CD4-positive, alpha-beta T cell (primary cell): ENCODE data around the gene SSUH2. TPM values are rescaled to one million over a fixed set of nuclear protein-coding genes. Genes with fewer than 3 reads are reported as not detected.

ENCODE experiments used
- ATAC-seq: fragments of 200-7000 bp; cut with Tn5 transposase; one replicate; pipeline ENCODE4 v1.10.0; 2022; ENCODE audit warnings: mild to moderate bottlenecking; ENCODE audit not compliant: poor library complexity
- CTCF ChIA-PET: fragments of 350-600 bp; sonication (Branson Sonifier 250); formaldehyde crosslinking; loops from one replicate; lab custom pipeline; 2021; ENCODE audit warnings: antibody characterized with exemption, inconsistent platforms; lab: Charles Lee
- POLR2A ChIA-PET: fragments of 350-600 bp; sonication (Branson Sonifier 250); formaldehyde crosslinking; loops from one replicate; lab custom pipeline; 2021; ENCODE audit warnings: antibody characterized with exemption, inconsistent platforms; lab: Charles Lee
- DNase-seq, 14 experiments: peaks; one replicate each; pipeline ENCODE4 v3.0.0-alpha.2; 2013 to 2020; ENCODE audit warnings: mixed read lengths in 2 of 14
- H3K27ac ChIP-seq, 2 donors: one replicate each; pipeline versions ENCODE4 v1.5.1 to v1.7.0; 2013; ENCODE audit warnings: low read length in 2 of 2, low read depth in 1 of 2, mild to moderate bottlenecking in 1 of 2
- H3K27me3 ChIP-seq, 2 experiments: 1 replicate in 1 of 2; 2 replicates in 1 of 2; pipeline versions ENCODE4 v1.6.1 to v1.7.0; 2013; ENCODE audit warnings: low read length in 2 of 2, control low read depth in 1 of 2, mild to moderate bottlenecking in 1 of 2, moderate library complexity in 1 of 2; ENCODE audit not compliant: insufficient read depth in 2 of 2, control insufficient read depth in 1 of 2
- H3K36me3 ChIP-seq: one replicate; pipeline ENCODE4 v1.6.1; 2013; ENCODE audit warnings: low read length, control low read depth; ENCODE audit not compliant: insufficient read depth
- H3K4me1 ChIP-seq: one replicate; pipeline ENCODE4 v1.6.1; 2013; ENCODE audit warnings: low read length, control low read depth; ENCODE audit not compliant: insufficient read depth
- H3K4me3 ChIP-seq: one replicate; pipeline ENCODE4 v1.5.1; 2013; ENCODE audit warnings: mild to moderate bottlenecking, low read length, moderate library complexity
- H3K9me3 ChIP-seq, 2 experiments: 1 replicate in 1 of 2; 2 replicates in 1 of 2; pipeline versions ENCODE4 v1.6.1 to v1.7.0; 2013; ENCODE audit warnings: low read length in 2 of 2, mild to moderate bottlenecking in 2 of 2, control low read depth in 1 of 2, moderate library complexity in 1 of 2; ENCODE audit not compliant: control insufficient read depth in 1 of 2, insufficient read depth in 1 of 2
- H3K27ac Mint-ChIP-seq: one replicate; pipeline ENCODE4 v1.8.0; 2020; ENCODE audit warnings: mixed read lengths
- H3K27me3 Mint-ChIP-seq: one replicate; pipeline ENCODE4 v1.8.0; 2021; ENCODE audit warnings: mixed read lengths
- H3K36me3 Mint-ChIP-seq: one replicate; pipeline ENCODE4 v1.8.0; 2021; ENCODE audit warnings: low read depth, mixed read lengths
- H3K4me1 Mint-ChIP-seq: one replicate; pipeline ENCODE4 v1.8.0; 2021; ENCODE audit warnings: low read depth, mixed read lengths
- H3K4me3 Mint-ChIP-seq: one replicate; pipeline ENCODE4 v1.8.0; 2020; ENCODE audit warnings: mild to moderate bottlenecking, mixed read lengths
- H3K9me3 Mint-ChIP-seq: one replicate; pipeline ENCODE4 v1.8.0; 2020; ENCODE audit warnings: mixed read lengths
- intact Hi-C, 2 experiments: fragments of 100-400 bp; cut with DNase I in 1 of 2; cut with micrococcal nuclease in 1 of 2; formaldehyde crosslinking; loops; one replicate each; pipeline versions ENCODE4 v1.15.1 to v1.9.0; 2023 to 2025; cut with DNase I, micrococcal nuclease
- total RNA-seq, 174 experiments: library from RNA in 2 of 174; stranded (reverse) in 2 of 174; gene quantifications; one replicate each; pipeline ENCODE4 v1.2.3 and lab custom pipeline; 2021 to 2026
- TF ChIP-seq, protein P1 (sequence below): fragments of 200-600 bp; IDR thresholded peaks from one replicate; pipeline ENCODE4 v1.8.0; 2022; ENCODE audit warnings: antibody characterized with exemption, mild to moderate bottlenecking

The SSUH2 gene
- total RNA-seq, 2 experiments from 2014 or later = not detected

GRCh38 chr3:8617921-8618320 is 26.7 kb downstream of the SSUH2 start:
- H3K27ac ChIP-seq = no peak overlapping the region
- no peak for DNase-seq
- POLR2A ChIA-PET = no interaction called here
- H3K36me3 Mint-ChIP-seq = no peaks in the 10 kb centered on the region
- H3K9me3 Mint-ChIP-seq = peaks cover 2% of the 10 kb centered on the region
- peaks cover 0 to 15% of the 10 kb centered on the region in 2 experiments for H3K9me3 ChIP-seq
- CTCF ChIA-PET = no interaction called here
- H3K4me3 ChIP-seq = no peak overlapping the region
- no peak overlapping the region for H3K4me3 Mint-ChIP-seq
- peaks cover 2% of the 10 kb centered on the region for H3K4me1 Mint-ChIP-seq
- ATAC-seq = no peak
- no peak overlapping the region for H3K27ac Mint-ChIP-seq
- intact Hi-C loops = no loop called here
- H3K4me1 ChIP-seq = no peaks in the 10 kb centered on the region
- H3K36me3 ChIP-seq = no peaks in the 10 kb centered on the region
- TF ChIP-seq, protein P1, sequence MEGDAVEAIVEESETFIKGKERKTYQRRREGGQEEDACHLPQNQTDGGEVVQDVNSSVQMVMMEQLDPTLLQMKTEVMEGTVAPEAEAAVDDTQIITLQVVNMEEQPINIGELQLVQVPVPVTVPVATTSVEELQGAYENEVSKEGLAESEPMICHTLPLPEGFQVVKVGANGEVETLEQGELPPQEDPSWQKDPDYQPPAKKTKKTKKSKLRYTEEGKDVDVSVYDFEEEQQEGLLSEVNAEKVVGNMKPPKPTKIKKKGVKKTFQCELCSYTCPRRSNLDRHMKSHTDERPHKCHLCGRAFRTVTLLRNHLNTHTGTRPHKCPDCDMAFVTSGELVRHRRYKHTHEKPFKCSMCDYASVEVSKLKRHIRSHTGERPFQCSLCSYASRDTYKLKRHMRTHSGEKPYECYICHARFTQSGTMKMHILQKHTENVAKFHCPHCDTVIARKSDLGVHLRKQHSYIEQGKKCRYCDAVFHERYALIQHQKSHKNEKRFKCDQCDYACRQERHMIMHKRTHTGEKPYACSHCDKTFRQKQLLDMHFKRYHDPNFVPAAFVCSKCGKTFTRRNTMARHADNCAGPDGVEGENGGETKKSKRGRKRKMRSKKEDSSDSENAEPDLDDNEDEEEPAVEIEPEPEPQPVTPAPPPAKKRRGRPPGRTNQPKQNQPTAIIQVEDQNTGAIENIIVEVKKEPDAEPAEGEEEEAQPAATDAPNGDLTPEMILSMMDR = no peak
- peaks cover 5% of the 10 kb centered on the region for H3K27me3 Mint-ChIP-seq
- no peaks in the 10 kb centered on the region for H3K27me3 ChIP-seq

DNA sequence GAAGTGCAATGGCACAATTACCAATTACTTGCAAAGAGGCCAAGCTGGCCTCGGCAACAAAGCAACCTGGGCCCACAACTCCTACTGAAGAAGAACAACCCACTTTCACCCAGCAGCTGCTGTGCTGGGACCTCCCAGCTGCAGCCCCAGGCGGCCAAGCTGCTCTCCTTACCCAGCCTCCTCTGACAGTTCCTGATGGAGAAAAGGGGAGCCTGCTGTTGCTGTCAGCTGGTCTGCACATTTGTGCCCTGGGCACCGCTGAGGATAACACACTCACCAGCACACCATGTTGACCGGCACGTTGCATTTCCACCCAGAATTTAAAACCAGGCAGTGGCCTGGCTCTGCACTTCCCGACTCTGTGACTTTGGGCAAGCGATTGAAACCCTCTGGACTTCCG is 33.6 kb downstream of the SSUH2 start:
- POLR2A ChIA-PET = no interaction called here
- no peak overlapping the region for H3K4me3 ChIP-seq
- no peak overlapping the region for H3K27ac Mint-ChIP-seq
- peaks cover 0 to 4% of the 10 kb centered on the region in 2 experiments for H3K27me3 ChIP-seq
- TF ChIP-seq, protein P1 = no peak
- H3K36me3 ChIP-seq = no peaks in the 10 kb centered on the region
- intact Hi-C loops = no loop called here
- ATAC-seq (no peak), DNase-seq (no peak)
- H3K9me3 Mint-ChIP-seq = peaks cover 3% of the 10 kb centered on the region
- CTCF ChIA-PET = no interaction called here
- no peaks in the 10 kb centered on the region for H3K36me3 Mint-ChIP-seq
- H3K4me1 Mint-ChIP-seq = no peaks in the 10 kb centered on the region
- no peak overlapping the region for H3K4me3 Mint-ChIP-seq
- H3K9me3 ChIP-seq = peaks cover 0 to 9% of the 10 kb centered on the region in 2 experiments
- no peaks in the 10 kb centered on the region for H3K4me1 ChIP-seq
- H3K27me3 Mint-ChIP-seq = peaks cover 5% of the 10 kb centered on the region
- H3K27ac ChIP-seq = no peak overlapping the region

DNA sequence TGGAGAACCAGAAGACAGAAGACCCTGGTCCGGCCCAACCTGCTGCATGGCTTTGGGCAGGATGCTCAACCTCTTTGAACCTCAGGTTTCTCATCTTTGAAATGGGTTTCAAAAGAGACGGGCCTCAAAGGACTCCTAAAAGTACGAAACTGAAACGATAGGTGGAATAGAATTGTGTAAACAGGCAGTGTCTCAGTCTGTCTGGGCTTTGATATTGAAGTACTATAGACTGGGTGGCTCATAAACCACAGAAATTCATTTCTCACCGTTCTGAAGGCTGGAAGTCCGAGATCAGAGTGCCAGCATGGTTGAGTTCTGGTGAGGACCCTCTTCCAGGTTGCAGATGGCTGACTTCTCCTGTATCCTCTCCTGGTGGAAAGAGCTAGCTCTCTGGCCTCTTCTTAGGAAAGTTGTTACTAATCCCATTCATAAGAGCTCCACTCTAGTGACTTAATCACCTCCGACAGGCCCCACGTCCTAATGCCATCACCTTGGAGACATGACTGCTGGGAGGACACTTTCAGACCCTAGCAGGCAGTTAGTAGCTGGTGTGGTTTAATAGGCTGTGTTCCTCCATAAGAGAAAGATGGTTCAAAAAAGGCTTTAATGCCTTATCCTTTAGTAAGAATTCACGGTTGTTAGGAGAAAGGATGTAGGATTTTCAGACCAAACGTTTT is 35.7 kb downstream of the SSUH2 start:
- TF ChIP-seq, protein P1 = no peak
- Mint-ChIP-seq H3K36me3 (no peaks in the 10 kb centered on the region), H3K27me3 (peaks cover 5% of the 10 kb centered on the region), H3K27ac (no peak overlapping the region), H3K4me3 (no peak overlapping the region), H3K4me1 (no peaks in the 10 kb centered on the region), H3K9me3 (peaks cover 3% of the 10 kb centered on the region)
- Histone ChIP-seq H3K9me3 (peaks cover 0 to 9% of the 10 kb centered on the region in 2 experiments), H3K4me1 (no peaks in the 10 kb centered on the region), H3K4me3 (no peak overlapping the region), H3K27me3 (peaks cover 0 to 4% of the 10 kb centered on the region in 2 experiments), H3K36me3 (no peaks in the 10 kb centered on the region), H3K27ac (no peak overlapping the region)
- DNase-seq (no peak), ATAC-seq (no peak)
- ChIA-PET CTCF (no interaction called here), POLR2A (no interaction called here)
- intact Hi-C loops = no loop called here
